ENCODE measurements around the gene NELFA. TPM values are rescaled to one million over a fixed set of nuclear protein-coding genes. Genes with fewer than 3 reads are reported as not detected.

The NELFA gene
- total RNA-seq: 13.0 and 16.1 TPM in 2 replicates

GRCh38 chr4:2008921-2009650 lies at the start of gene NELFA:
Gene NELFA (minus strand): TSS chr4:2008974. CDS start chr4:2008959, 15 bp downstream.

Other genes starting within 250 kb of the NELFA start
- gene FGFR3, start 215.7 kb downstream of the NELFA start, total RNA-seq: 0.63 and 1.4 TPM in 2 replicates
- gene LETM1, start 152.8 kb downstream of the NELFA start, total RNA-seq: 108 and 137 TPM in 2 replicates
- gene NSD2, start 137.6 kb downstream of the NELFA start, total RNA-seq: 47.7 and 54.8 TPM in 2 replicates
- gene NAT8L, start 50.4 kb upstream of the NELFA start, total RNA-seq: 0.09 and 0.38 TPM in 2 replicates
- 8.9 and 10.4 TPM in 2 replicates for gene HAUS3, start 233.1 kb upstream of the NELFA start, total RNA-seq
- 3.1 and 5.9 TPM in 2 replicates for gene POLN, start 233.1 kb upstream of the NELFA start, total RNA-seq

All from endothelial cell of coronary artery (primary cell).